ENCODE results near the gene ALG12. TPM values are rescaled to one million over a fixed set of nuclear protein-coding genes. Genes with fewer than 3 reads are reported as not detected.

The ALG12 gene
- total RNA-seq, 1 donor: 20.3 TPM

DNA sequence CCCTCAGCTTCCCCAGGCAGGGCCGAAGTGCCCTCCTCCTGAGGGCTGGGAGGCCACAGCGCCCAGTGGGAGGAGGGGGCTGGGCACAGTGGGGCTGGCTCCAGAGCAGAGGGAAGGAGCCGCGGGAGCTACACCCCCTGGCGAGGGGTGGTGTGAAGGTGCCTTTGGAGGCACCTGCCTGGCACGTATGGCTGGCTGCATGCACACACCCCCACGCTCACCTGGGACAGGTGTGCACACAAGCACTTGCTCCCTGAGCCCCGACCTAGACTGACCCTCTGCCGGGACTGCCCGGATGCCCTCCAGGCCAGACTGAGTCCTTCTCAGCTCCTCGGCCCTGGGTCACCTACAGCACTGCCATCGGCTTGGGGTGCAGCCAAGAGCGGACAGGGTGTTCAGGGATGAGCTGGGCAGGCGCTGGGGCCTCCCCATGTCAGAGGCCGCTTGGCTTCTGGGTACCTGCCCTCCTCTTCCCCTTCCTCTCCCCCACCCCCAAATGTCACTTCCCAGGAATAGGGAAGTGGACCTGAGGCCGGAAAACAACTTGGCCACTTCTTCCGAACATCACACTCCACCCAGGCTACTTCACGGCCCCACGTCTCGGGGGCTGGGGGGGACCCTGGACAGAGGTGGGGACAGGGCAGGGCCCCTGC lies 34.9 kb upstream of the ALG12 start:
- no peak overlapping the region for H3K4me3 ChIP-seq (ENCODE audit: low read depth, low read length)
- TF ChIP-seq, protein P1, sequence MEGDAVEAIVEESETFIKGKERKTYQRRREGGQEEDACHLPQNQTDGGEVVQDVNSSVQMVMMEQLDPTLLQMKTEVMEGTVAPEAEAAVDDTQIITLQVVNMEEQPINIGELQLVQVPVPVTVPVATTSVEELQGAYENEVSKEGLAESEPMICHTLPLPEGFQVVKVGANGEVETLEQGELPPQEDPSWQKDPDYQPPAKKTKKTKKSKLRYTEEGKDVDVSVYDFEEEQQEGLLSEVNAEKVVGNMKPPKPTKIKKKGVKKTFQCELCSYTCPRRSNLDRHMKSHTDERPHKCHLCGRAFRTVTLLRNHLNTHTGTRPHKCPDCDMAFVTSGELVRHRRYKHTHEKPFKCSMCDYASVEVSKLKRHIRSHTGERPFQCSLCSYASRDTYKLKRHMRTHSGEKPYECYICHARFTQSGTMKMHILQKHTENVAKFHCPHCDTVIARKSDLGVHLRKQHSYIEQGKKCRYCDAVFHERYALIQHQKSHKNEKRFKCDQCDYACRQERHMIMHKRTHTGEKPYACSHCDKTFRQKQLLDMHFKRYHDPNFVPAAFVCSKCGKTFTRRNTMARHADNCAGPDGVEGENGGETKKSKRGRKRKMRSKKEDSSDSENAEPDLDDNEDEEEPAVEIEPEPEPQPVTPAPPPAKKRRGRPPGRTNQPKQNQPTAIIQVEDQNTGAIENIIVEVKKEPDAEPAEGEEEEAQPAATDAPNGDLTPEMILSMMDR (IDR thresholded peaks at IDR 0.05; ENCODE audit: insufficient read depth, low read depth, low read length): no peak
- DNase-seq (ENCODE audit: low read depth): no peak

DNA sequence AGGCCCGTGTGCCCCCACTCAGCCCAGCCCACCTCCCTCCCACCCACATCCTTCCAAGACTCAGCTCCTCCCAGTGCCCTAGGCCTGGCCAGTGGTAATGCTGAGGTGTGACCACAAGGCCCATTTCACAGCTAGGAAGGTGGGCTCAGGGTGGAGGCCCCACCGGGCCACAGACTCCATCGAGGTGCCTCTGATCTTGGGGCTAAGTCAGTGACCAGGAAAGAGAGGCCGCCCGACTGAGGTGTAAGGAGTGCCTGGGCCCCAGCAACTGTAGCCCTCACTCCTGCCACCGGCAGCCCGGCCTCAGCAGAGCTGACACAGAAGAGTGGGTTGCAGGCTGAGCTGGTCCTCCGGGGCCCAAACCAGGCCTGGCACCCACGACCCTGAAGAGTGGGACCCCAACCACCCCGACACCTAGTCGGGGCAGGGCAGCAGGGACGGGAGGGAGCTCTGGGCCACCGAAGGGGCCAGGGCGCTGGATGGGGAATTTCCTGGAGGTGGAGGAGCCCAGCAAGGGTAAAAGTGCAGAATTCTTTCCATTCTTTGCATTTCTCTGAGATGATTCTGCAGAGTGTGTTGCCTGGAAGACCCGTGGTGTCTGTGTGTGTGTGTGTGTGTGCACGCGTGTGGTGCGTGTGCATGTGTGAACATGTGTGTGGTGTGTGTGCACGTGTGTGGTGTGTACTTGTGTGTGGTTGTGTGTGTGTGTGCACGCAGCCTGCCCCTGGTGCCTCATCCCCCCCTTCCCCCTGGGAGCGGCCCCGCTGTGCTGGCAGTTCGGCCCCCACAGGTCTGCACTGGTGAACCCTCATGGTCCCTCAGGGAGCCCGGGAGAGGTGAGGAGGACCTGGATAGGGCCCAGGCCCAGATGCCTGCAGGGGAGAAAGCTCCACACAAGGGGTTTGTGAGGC lies 34.0 kb upstream of the ALG12 start:
- H3K4me3 ChIP-seq (ENCODE audit: low read depth, low read length): no peak overlapping the region
- peak; percentile 32 for DNase-seq (ENCODE audit: low read depth)
- TF ChIP-seq, protein P1 (IDR thresholded peaks at IDR 0.05; ENCODE audit: insufficient read depth, low read depth, low read length): no peak

DNA sequence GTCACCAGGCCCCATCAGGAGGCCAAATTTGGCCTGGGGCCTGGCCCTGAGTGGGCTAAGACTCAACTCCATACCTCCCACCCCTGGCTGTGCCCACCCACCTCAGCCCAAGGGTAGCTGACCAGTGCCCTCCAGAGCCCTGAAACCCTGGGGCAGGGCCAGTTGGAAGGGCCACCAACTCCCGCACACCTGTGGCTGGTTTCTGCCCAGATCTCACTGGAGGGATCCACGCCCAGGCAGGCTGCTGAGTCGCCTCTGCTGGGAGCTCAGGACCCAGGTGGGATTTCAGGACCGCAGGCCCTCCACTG lies 33.4 kb upstream of the ALG12 start:
- no peak for DNase-seq (ENCODE audit: low read depth)
- TF ChIP-seq, protein P1 (IDR thresholded peaks at IDR 0.05; ENCODE audit: insufficient read depth, low read depth, low read length): no peak
- no peak overlapping the region for H3K4me3 ChIP-seq (ENCODE audit: low read depth, low read length)

DNA sequence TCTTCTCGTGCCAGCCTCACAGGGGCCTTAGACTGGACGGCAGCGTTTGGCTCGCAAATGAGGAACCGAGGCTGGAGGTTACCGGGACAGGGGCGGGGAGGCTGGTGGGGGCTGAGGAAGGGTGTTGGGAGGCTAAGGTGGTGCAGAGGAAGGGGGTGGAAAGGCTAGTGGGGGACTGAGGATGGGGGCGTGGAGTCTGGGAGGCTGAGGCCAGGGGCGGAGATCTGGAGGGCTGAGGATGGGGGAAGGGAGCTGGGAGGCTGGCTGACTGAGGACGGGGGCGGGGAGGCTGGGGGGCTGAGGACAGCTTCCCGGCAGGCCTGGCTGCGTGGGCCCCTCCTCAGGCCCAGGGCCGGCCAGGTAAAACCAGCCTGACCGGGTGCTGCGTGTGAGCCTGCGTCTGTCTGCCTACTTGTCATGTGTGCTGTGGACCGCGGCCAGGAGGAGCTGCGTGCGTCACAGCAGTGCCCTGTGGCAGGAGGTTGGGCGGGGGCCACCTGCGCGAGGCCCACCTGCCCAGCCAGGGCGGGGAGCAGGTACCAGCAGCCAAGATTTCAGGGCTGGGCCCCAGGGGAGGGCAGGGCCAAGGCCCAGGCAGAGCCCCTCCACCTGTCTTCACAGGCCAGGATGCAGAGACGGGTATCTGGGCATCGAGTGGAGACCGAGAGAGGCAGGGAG lies 32.9 kb upstream of the ALG12 start:
- no peak for DNase-seq (ENCODE audit: low read depth)
- TF ChIP-seq, protein P1 (IDR thresholded peaks at IDR 0.05; ENCODE audit: insufficient read depth, low read depth, low read length): no peak
- no peak overlapping the region for H3K4me3 ChIP-seq (ENCODE audit: low read depth, low read length)

DNA sequence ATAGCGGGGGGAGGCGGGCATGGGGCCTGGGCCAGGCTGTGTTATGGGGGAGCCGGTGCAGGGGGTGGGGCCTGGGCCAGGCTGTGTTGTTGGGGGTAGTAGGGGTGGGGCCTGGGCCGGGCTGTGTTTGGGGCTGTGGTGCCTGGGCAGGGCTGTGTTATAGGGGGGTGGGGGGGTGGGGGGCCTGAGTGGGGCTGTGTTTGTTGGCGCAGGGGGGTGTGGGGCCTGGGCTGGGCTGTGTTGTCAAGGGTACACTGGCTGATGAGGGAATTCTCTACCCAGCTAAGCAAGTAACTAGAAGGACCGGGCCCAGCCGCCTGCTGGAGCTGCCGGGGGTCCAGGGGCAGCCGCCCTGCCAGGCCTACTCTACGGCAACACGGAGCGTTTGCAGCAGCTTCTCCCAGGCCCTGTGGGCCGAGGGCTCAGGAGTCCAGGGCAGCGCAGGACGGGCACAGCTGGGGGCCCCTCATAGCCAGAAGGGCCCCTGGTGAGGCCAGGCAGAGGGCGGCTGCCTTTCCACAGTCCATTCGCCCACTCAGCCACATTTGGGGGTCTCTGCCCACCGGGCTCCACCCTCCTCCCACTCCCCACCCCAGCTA lies 32.3 kb upstream of the ALG12 start:
- no peak overlapping the region for H3K4me3 ChIP-seq (ENCODE audit: low read depth, low read length)
- TF ChIP-seq, protein P1 (IDR thresholded peaks at IDR 0.05; ENCODE audit: insufficient read depth, low read depth, low read length): no peak
- no peak for DNase-seq (ENCODE audit: low read depth)

DNA sequence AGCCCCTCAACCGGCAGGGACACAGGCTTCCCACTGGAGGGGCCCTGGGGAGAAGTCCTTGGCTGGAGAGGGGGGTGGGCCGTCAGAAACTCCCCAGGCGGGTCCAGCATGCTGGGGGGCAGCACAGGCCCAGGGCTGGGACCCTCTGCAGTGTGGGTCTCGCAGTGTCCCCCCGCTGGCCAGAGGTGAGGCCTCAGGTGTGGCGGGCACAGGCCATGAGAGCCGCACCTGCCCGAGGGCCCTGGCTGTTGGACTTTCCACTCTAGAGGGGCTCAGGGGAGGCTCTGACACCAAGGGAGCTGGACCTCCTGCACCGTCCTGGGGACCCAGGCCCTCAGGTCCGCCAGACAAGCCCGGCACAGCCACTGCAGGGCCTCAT lies 31.7 kb upstream of the ALG12 start:
- TF ChIP-seq, protein P1 (IDR thresholded peaks at IDR 0.05; ENCODE audit: insufficient read depth, low read depth, low read length): no peak
- DNase-seq (ENCODE audit: low read depth): no peak
- no peak overlapping the region for H3K4me3 ChIP-seq (ENCODE audit: low read depth, low read length)
